Body of pancreas (tissue), 4 donors: Measurements from ENCODE around the gene SRMS.

Experiments used
- POLR2A ChIP-seq, 3 donors: fragments of 450-650 bp; IDR thresholded peaks; one replicate each; pipeline ENCODE4 v1.6.1; 2016; ENCODE audit warnings: antibody characterized with exemption in 3 of 3, mild to moderate bottlenecking in 2 of 3
- TF ChIP-seq, protein P1 (sequence below), 7 experiments: fragments of 450-650 bp in 4 of 7; fragments of 200-600 bp in 3 of 7; sonication (generic) in 3 of 7; IDR thresholded peaks; one replicate each; pipeline ENCODE4 v1.5.1; 2016 to 2019; ENCODE audit warnings: antibody characterized with exemption in 7 of 7

DNA sequence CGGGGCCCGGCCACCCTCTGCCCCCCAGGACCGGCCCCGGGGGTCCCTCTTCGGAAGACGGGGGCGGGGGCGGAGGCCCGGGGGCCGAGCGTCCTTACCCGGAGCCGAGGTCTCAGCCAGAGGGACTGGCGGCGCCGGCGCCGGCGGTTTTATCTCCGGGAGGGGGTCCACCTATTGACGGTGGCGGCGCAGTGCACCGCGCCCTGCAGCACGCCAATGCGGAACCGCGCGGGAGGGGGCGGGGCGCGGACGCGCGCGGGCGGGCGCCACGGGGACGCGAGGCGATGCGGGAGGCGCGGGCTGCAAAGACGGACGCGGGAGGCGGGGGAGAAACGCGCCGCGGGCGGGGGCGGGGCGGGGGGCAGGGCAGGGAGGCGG is 48.6 kb downstream of the SRMS start, which contains the start of gene EEF1A2:
- TF ChIP-seq POLR2A (IDR thresholded peaks at IDR 0.05), result no peak
- TF ChIP-seq, protein P1, sequence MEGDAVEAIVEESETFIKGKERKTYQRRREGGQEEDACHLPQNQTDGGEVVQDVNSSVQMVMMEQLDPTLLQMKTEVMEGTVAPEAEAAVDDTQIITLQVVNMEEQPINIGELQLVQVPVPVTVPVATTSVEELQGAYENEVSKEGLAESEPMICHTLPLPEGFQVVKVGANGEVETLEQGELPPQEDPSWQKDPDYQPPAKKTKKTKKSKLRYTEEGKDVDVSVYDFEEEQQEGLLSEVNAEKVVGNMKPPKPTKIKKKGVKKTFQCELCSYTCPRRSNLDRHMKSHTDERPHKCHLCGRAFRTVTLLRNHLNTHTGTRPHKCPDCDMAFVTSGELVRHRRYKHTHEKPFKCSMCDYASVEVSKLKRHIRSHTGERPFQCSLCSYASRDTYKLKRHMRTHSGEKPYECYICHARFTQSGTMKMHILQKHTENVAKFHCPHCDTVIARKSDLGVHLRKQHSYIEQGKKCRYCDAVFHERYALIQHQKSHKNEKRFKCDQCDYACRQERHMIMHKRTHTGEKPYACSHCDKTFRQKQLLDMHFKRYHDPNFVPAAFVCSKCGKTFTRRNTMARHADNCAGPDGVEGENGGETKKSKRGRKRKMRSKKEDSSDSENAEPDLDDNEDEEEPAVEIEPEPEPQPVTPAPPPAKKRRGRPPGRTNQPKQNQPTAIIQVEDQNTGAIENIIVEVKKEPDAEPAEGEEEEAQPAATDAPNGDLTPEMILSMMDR (IDR thresholded peaks at IDR 0.05), result peak in 2 of 7 experiments; percentile 23 to 24
